HG03039 (cell line): ENCODE measurements around the gene SCFD2.

ENCODE experiments used
- ATAC-seq: cut with Tn5 transposase; IDR thresholded peaks from one replicate; pipeline ENCODE4 v1.9.1; 2021; ENCODE audit warnings: mild to moderate bottlenecking, moderate library complexity; ENCODE audit not compliant: unreplicated experiment

SCFD2 gene

DNA sequence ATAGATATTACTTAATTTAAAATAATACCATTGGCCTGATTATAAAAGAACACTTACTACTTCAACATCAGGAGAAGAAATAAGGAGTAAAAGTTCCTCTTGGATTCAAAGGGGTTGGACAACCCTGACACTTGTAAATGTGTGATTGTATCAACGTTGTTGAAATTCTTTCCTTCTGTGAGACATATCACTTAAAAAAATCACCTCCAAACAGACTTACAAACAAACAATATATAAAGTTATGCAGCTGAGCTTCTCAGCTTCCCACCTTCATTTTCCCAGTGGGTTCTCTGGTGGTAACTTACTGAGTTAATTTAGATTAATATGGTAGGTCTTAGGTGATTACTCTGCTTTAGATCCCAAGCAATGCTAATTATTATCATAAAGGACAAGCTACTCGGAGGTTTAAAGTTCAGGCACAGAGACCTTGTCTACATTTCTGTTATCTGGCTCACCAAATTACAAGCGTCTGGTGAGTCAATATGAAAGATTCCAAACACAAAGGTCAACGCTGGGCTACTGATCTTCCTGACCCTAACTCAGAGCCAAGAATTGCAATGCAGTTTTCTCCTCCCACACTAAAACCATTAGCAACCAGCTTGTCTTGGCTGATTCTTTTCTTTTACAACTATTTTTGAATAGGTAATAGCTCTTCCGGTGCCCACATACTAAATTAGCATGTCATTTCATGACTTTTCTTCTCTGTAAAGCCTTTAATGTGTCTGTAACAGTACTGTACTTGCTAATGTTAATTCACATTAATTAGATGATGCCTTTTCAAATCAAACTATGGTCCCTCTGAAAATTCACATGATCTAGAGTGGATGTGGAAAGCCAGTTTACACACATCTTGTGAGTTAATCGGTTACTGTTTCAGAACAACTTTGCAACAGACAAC lies 346.1 kb downstream of the SCFD2 start:
- ATAC-seq, result no peak

DNA sequence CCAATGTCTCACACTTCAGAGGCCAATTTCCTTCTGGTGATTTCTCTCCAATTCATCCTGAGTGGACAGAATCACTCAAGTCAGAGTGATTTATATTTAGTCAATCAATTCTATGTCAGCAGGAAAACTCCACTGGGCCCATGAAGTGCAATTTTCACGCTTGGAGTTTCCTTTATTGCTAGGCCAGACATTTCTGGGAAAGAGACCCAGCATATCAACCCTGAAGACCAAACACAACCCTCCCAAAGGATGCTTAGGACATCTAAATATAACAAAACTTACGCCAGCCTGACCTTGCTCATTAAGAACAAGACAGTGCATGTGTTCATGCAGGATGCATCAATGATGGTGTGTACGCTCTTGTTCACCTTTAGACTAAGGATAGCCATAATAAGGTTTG lies 347.4 kb downstream of the SCFD2 start:
- no peak for ATAC-seq

DNA sequence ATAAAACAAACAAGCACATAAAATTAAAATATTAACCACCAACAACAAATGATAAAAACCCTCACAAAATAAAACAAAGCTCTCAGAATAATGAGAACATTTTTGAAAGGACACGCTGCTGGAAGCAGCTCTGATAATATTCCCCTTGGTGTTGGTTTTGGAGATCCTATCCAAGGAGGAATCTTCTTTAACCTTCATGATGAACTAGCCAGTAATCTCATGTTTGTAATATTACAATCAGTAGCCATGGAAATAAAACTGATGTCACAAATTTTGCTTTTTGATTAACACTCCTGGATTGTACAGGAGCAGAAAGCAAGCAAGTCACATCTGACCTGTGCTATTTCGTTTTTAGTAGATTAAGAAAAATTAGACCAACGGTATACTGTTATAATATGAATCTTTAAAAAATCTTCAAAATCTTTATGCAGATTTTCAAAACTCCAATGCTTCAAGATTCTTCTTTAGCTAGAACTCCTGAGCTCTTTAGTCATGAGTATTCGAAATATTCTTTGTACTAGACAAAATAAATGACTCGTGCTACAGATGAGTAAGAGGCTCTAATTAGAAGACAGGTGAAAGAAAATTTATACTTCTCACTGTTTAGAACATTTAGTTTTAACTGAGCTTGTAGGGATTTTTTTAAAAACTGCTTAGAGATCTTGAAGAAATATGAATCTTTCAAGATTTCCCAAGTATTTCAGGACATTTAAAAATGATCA lies 349.6 kb downstream of the SCFD2 start:
- ATAC-seq, result no peak

DNA sequence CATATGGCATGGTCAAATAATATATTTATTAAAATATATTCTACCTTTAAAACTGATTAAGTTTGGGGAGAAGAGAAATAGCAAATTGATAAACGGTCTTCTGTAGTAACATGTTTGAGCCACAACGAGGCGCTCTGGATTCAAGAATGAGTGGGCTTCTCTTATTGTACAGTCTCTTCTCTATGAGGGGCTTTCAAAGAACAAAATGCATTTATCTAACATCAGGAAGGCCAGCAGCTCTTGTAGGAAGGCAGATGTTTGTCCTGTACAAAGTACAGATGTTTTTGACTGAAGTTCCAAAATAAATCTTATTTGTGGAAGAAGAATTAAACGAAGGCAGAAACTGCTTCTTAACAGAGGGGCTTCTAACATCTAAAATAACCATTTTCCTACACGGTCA lies 350.2 kb downstream of the SCFD2 start:
- ATAC-seq, result no peak

DNA sequence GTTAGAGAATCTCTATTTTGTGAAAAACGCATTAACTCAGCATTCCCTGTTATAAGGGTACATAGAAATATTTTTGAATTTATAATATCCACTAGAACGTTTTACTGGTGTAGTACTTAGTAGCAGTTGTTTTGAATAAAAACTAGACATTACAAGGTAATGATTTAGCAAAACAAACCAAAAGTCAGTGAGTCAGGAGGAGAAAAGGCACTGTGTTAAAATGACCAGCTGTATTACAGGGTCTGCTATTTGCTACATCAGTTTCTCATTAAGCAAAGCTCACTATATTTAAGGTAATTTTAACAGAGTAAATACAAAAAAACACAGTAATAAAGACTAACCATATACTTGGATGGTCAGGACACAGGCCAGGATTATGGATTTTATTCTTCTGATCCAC lies 351.0 kb downstream of the SCFD2 start:
- no peak for ATAC-seq

DNA sequence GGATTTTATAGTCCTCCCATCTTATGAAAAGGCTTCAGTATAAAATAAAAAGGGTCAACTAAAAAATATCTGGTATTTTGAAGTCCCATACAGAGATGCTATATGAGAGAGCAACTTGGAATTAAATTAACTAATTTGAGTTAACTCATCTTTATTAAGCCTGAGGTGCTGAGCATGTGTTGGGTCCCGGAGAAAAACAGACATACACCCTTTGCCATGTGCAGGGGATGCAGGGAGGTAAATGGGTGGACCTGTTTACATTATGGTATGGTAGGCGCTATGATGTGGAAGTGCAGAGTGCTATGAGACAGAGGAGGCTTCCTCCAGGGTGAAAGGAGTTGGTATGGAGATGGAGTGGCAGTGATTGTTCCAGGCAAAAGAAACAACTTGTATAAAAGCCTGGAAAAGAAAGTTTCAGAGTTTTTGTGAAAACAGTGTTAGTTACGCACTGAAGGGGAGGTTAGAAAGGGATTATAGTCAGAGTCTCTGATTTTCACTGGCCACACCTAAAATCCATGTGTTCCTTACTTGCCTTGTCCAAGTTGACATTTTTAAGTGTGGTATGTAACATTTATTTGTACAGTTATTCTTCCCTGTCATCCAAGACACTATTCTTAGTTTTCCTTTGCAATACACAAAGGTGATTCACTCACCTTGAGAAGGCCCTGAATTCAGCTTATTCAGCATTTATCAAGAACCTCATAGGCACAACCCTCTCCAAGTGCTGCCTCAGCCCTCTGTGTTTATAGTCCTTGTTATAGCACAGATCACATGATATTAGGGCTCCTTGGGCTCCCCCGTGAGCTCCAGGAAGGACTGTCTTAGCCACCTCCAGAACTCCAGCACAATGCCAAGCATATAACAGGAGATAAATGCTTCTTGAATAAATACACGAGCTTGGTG lies 351.7 kb downstream of the SCFD2 start:
- no peak for ATAC-seq

DNA sequence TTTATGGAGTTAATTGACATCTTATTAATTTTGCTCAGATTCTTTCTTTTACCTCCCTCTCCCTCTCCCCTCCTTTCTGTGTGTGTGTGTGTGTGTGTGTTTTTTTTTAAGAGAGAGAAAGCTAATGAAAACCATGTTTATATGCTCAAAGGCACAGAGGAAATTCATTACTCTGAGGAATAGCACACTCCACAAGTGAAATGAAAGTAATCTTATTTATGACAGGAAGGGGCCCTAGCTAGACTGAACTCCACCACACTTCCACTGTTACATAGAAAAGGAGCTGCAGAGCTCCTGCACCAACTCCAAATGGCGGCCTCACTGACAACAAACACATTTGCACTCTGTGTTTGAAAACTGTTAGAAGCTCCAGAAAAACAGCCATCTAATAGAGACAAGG lies 353.1 kb downstream of the SCFD2 start:
- no peak for ATAC-seq

DNA sequence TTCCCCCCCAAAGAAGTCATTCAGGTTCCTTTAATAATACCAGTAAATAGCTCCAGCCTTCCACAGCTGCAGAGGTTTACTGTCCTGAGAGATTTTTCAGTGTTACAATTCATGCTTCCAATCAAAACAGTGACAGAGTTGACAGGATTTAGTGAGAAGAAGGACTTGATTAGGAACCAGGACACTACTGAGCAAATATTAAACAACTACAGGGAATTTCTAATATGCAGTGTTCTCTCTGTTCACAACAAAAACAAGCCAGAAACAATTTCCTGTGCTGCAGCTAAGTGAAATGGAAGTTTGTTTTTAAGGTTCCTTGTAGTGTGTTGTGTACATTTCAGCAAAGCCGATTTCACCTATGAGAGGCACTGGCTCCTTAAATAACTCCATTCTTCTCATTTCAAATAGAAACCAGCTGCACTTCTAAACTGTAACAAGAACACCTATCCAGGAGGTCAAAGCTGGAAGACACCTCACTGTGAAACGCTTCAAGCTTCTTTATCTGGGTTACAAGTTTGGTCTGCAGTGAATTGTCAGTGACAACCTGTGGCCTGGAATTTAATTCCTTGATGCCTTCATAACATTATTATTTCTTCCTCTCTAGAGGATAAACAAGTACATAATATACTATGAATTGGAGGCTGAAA lies 354.5 kb downstream of the SCFD2 start:
- ATAC-seq, result no peak

DNA sequence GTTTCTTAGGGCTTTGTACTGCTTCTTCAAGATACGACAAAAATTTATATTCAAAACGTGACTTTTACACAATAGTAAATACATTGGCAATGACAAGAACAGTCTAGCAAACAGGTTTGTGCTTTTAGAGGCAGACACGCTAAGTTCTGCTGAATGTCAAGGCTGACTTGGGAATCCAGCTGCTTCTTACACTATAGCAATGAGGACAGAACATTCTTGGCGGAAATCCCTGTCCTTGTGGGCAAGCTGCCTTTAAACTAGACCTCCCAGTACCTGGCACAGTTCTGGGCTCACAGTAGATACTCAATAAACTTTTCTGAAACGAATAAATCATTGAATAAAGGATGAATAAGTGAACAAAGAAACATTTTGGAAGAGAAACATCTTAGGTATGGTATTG lies 355.5 kb downstream of the SCFD2 start:
- ATAC-seq, result no peak

DNA sequence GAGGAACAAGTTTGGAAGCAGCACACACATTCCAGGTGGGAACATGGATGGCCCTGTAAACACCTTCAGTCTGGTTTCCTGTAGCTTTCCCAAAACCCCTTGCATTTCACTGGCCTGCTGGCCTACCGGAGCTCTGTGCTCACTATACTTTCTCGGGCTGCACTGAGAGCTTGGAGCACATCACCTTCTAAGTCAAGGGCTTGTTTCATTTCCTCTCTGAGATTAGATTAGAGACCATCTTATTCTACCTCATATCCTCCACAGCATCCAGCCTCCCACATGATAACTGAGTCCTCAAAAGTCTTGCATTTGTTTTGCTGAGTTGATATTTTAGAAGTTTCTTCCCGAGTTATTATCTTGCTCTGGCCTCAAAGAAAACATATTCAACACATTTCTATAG lies 356.0 kb downstream of the SCFD2 start:
- no peak for ATAC-seq

DNA sequence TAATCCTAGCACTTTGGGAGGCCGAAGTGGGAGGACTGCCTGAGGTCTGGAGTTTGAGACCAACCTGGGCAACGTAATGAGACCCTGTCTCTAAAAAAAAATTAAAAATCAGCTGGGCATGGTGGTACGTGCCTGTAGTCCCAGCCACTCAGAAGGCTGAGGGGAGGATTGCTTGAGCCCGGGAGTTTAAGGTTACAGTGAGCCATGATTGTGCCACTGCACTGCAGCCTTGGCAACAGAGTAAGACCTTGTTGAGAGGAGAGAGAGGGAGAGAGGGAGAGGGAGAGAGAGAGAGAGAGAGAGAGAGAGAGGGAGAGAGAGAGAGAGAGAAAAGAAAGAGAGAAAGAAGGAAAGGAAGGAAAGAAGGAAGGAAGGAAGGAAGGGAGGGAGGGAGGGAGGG lies 358.8 kb downstream of the SCFD2 start:
- ATAC-seq, result no peak

DNA sequence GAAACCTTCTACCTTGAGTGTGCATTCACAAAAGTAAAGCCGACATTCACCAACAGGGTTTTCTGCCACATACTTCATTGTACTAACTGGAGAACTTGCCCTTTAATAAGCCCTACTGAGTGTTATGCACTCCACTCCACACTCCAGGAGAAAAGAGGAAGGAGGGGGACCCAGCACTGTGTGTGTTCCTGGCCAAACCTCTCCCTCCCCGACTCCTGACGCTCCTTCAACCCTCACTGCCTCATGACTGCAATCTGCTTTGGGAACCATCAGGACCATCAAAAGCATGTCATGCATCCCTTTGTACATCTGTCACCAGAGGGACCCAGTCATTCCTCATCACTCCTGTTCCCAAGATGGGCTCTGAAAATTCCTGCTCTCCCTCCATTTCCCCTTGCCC lies 360.1 kb downstream of the SCFD2 start:
- no peak for ATAC-seq

DNA sequence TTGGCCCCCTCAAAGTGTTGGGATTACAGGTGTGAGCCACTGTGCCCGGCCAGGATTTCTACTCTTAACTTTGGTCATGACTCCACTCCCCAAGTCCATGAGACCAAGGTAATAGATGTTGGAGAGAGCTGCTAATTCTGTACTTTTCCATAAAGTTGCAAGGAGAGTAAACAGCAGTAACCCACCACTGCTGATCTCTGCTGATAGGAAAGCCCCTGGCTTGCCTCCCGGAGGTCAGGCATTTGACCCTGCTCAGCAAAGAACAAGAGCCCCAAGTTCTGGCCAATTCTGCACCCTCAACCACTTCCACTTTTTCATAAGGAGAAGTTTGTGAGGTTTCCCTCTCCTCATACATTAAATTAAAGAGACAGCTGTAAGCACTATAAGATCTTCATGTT lies 360.7 kb downstream of the SCFD2 start:
- ATAC-seq, result no peak

DNA sequence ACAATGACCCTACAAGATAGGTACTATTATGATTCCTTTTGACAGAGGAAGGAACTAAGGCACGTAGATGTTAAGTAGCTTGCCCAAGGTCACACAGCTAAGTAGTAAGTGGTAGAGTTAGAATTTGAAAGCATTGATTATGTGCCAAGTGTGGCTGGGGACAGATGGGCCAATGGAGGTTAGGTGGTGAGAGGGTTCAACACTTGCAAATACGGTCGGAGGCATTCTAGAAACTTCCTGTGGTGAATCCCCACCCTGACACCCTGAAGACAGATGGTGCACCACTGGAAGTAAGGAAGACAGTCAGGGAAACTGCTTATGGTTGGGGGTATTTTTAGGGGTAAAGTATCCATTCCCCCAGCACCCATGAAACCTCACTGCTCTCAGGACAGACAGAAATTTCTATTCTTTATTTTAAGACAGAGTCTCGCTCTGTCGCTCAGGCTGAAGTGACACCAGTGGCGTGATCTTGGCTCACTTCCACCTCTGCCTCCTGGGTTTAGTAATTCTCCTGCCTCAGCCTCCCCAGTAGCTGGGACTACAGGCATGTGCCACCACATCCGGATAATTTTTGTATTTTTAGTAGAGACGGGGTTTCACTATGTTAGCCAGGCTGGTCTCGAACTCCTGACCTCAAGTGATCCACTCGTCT lies 361.2 kb downstream of the SCFD2 start:
- no peak for ATAC-seq

DNA sequence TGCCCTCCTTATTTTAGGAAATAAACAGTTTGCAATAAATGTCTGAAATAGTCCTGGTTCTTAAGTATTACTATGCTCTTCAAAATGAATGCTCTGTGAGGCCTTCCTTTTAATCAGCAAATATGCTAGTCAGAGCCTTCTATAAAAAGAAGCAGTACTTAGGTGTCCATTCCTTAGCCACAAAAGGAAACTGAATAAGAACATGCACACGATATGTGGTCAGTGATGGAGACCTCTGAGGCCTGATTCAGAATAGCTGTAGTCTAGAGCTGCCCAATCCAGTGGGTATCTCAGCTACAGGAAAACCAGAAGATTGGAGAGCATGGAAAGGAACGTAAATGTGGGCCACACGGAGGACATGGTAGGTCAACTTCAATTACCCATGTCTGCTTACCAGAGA lies 361.9 kb downstream of the SCFD2 start:
- ATAC-seq, result no peak

DNA sequence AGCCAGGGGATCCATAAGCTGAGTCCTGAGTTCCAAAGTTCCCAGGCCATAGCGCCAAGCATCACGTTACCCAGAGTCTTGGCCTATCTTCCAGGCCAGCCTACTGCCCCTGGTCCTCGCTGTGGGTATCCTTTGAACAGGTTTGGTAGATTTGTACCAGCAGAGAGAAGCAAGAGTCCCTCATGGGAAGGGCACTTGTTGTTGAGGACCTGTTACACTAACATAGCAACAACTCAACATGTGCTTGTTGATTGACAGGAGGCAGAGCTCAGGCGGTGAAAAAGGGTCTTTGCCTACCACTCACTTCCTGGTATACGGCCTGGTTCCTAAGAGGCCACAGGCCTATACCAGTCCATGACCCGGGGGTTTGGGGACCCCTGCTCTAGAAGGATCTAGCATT lies 365.3 kb downstream of the SCFD2 start:
- no peak for ATAC-seq

DNA sequence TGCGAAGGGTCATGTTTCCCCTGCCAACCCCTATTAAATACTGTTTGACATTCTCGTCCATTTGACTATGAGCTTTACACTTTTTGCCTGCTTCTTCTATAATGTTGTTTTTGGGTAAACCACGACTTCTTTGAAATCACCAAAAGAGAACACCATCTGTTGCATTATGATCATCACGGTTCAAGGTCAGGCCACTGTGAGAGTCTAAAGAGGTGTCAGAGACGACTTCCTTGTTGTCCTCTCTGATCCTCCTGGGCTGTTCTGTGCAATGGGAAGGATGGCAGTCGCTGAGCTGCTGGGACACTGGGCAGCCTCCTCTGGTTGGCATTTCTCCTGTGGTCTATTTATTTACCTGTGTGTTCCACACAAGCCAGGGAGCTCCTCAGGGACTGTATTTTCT lies 366.2 kb downstream of the SCFD2 start:
- no peak for ATAC-seq

DNA sequence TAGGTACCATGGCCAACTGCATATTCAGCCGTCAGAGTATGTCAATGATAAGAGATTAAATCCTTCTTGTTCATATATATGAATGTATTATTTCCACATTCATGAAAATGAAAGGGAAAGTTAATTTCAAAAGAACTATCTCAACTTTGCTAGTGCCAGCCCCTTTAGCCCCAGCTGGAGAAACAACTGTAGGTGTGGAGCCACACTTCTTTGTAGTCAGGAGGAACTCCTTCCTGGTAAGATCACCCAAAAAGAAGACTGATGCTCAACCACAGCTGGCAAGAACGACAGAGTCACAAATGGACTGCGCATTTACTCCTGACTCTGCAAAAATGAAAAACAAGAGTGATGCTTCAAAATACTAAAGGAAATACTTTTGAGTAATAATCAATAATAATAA lies 367.4 kb downstream of the SCFD2 start:
- no peak for ATAC-seq

DNA sequence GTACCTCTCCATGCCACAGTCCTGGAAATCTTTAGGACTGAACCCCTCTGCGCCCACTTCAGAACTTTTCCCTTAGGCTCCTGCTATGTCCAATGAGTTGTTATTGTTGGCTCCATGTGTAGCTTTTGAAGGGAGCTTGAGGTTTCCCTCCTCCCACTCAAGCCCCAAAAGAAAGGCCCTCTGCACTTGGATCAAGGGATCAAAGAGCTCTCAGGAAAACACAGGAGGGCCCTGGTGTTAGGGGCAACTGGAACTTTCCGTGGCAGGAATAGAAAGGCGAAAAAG lies 368.8 kb downstream of the SCFD2 start:
- no peak for ATAC-seq

DNA sequence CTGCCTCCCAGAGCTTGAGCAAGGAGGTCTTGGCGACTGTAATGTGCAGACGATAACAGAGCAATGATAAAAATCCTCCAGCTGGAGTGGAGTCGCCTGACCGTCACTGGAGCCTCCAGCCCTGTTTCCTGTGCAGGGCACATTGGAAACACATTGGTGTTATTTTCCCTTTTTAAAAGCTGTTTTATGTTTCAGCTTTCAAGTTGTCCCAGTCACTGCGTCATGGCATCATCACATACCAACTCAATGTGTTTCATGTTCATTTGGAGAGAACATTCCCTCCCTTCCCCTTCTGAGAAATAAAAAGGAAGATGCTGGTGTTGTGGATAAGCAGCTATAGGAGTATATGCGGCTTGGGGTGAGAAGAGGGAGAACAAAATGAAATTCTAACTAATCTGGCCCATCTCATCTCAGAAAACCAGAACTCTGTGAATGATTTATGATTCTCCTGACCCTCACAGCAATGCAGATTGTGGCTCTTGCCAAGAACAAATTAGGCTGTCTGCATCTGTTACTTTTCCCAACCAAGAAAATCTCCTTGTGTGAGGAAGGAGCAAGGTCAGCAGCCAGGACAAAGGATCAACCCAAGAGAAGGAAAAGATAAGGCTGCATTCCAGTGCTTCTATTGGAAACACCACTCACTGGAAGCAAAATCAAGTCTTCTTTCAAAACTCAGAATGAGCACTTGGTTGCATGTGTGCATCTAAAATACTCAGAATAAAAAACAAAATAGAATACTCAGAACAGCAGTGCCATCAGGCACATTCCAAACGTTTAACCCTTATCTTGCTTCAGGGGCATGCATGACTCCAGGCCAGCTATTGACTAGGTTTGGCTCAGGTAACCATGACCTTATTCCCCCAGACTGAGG lies 369.4 kb downstream of the SCFD2 start:
- ATAC-seq, result no peak
